GM21360 (cell line): ENCODE measurements around the gene FOLR2.

ENCODE experiments used
- ATAC-seq: cut with Tn5 transposase; IDR thresholded peaks from one replicate; pipeline ENCODE4 v1.9.1; 2021; ENCODE audit warnings: mild to moderate bottlenecking, moderate library complexity; ENCODE audit not compliant: unreplicated experiment

FOLR2 gene

GRCh38 chr11:72229336-72229924, 12.8 kb downstream of the FOLR2 start:
- ATAC-seq: no peak

GRCh38 chr11:72229925-72230763, 13.6 kb downstream of the FOLR2 start:
- no peak for ATAC-seq

- ATAC-seq: no peak
Observed at GRCh38 chr11:72230764-72231365, 14.3 kb downstream of the FOLR2 start.

- no peak for ATAC-seq
Observed at GRCh38 chr11:72231396-72232259, 15.0 kb downstream of the FOLR2 start.

- no peak for ATAC-seq
Observed at GRCh38 chr11:72232260-72233055, 15.9 kb downstream of the FOLR2 start.

GRCh38 chr11:72233056-72233772, 16.6 kb downstream of the FOLR2 start:
- ATAC-seq: no peak

- ATAC-seq: no peak
Observed at GRCh38 chr11:72233773-72234513, 17.3 kb downstream of the FOLR2 start.

- ATAC-seq: no peak
Observed at GRCh38 chr11:72234514-72234830, 17.9 kb downstream of the FOLR2 start.

GRCh38 chr11:72234920-72235319, 18.3 kb downstream of the FOLR2 start:
- ATAC-seq: no peak

GRCh38 chr11:72235351-72236057, 18.9 kb downstream of the FOLR2 start:
- no peak for ATAC-seq

GRCh38 chr11:72236083-72236697, 19.6 kb downstream of the FOLR2 start:
- no peak for ATAC-seq

- ATAC-seq: no peak
Observed at GRCh38 chr11:72236774-72237111, 20.1 kb downstream of the FOLR2 start.

- ATAC-seq: no peak
Observed at GRCh38 chr11:72237112-72237931, 20.7 kb downstream of the FOLR2 start.

- ATAC-seq: no peak
Observed at GRCh38 chr11:72238040-72238450, 21.5 kb downstream of the FOLR2 start.

GRCh38 chr11:72238492-72239312, 22.1 kb downstream of the FOLR2 start:
- no peak for ATAC-seq

GRCh38 chr11:72239313-72239848, 22.8 kb downstream of the FOLR2 start:
- no peak for ATAC-seq
